Measurements from ENCODE around the gene HEXD.
"Not testable (repeated sequence)": the region's sequence is repeated elsewhere in the genome, so short reads cannot be mapped to it uniquely, and the experiment has no call there.

Gene HEXD

GRCh38 chr17:82450357-82451106, 32.4 kb downstream of the HEXD start, which contains the start of gene CYBC1:
CYBC1 (minus strand) TSS chr17:82450752; CDS start chr17:82449254, 1,498 bp downstream.
- Histone ChIP-seq H2AFZ (ENCODE audit: low read length) (peak within 1 kb of the TSS; percentile 33; the same call in 1 of the 2 replicates), H3K4me1 (ENCODE audit: low read length) (0 out of 2 replicates have a peak, but pooled peaks cover 9% of the 10 kb centered on the region)

GRCh38 chr17:82452162-82452561, 34.0 kb downstream of the HEXD start:
- Histone ChIP-seq H3K9me2 (replicated peaks; ENCODE audit: insufficient read depth, low read length) (no peaks in the 10 kb centered on the region), H3K9me3 (replicated peaks; ENCODE audit: insufficient read depth, low read length) (no peaks in the 10 kb centered on the region), H2AFZ (ENCODE audit: low read length) (no peak overlapping the region), H3K4me3 (ENCODE audit: low read length) (no peak overlapping the region), H3F3A (ENCODE audit: insufficient read depth, low read length) (peaks cover 24% of the 10 kb centered on the region), H3K27me3 (replicated peaks; ENCODE audit: insufficient read depth, low read length) (no peaks in the 10 kb centered on the region), H4K20me1 (ENCODE audit: insufficient read depth, low read length) (no peaks in the 10 kb centered on the region), H3K4me1 (ENCODE audit: low read length) (peaks cover 20% of the 10 kb centered on the region), H3K27ac (ENCODE audit: low read length) (no peak overlapping the region), H3K79me2 (ENCODE audit: low read length) (peaks cover 28% of the 10 kb centered on the region), H3K9ac (ENCODE audit: low read length) (no peak overlapping the region), H3K36me3 (replicated peaks; ENCODE audit: insufficient read depth, low read length) (no peaks in the 10 kb centered on the region), H3K4me2 (ENCODE audit: low read depth, low read length) (no peak overlapping the region)
- DNase-seq: no peak
- TF ChIP-seq EZH2phosphoT487 (IDR thresholded peaks at IDR 0.05; ENCODE audit: low read length) (no peak), CTCF (IDR thresholded peaks at IDR 0.05; ENCODE audit: low read length) (no peak)

More at GRCh38 chr17:82450357-82451106, 32.4 kb downstream of the HEXD start, which contains the start of gene CYBC1:
- Histone ChIP-seq H3K36me3 (replicated peaks; ENCODE audit: insufficient read depth, low read length) (no peaks in the 10 kb centered on the region; the same call in 1 of the 2 replicates), H3K27ac (ENCODE audit: low read length) (peak within 1 kb of the TSS; percentile 96), H3K4me2 (ENCODE audit: low read depth, low read length) (peak within 1 kb of the TSS; percentile 83), H3F3A (ENCODE audit: insufficient read depth, low read length) (peaks cover 21% of the 10 kb centered on the region), H3K4me3 (ENCODE audit: low read length) (peak within 1 kb of the TSS; percentile 97), H3K9ac (ENCODE audit: low read length) (peak within 1 kb of the TSS; percentile 99), H3K9me2 (replicated peaks; ENCODE audit: insufficient read depth, low read length) (no peaks in the 10 kb centered on the region), H3K27me3 (replicated peaks; ENCODE audit: insufficient read depth, low read length) (no peaks in the 10 kb centered on the region), H4K20me1 (ENCODE audit: insufficient read depth, low read length) (no peaks in the 10 kb centered on the region), H3K79me2 (ENCODE audit: low read length) (peaks cover 43% of the 10 kb centered on the region), H3K9me3 (replicated peaks; ENCODE audit: insufficient read depth, low read length) (no peaks in the 10 kb centered on the region)
- DNase-seq: peak; percentile 95
- TF ChIP-seq EZH2phosphoT487 (IDR thresholded peaks at IDR 0.05; ENCODE audit: low read length) (no peak), EZH2 (optimal IDR thresholded peaks at IDR 0.05; ENCODE audit: low read depth, low read length) (no peak), CTCF (IDR thresholded peaks at IDR 0.05; ENCODE audit: low read length) (no peak)

- not testable (repeated sequence) for H3K4me2 ChIP-seq (ENCODE audit: low read depth, low read length); H3K27ac ChIP-seq (ENCODE audit: low read length); H3K9me2 ChIP-seq (replicated peaks; ENCODE audit: insufficient read depth, low read length); H2AFZ ChIP-seq (ENCODE audit: low read length); H3K27me3 ChIP-seq (replicated peaks; ENCODE audit: insufficient read depth, low read length); H4K20me1 ChIP-seq (ENCODE audit: insufficient read depth, low read length); H3K9ac ChIP-seq (ENCODE audit: low read length); H3K4me3 ChIP-seq (ENCODE audit: low read length); DNase-seq; H3K36me3 ChIP-seq (replicated peaks; ENCODE audit: insufficient read depth, low read length); H3K9me3 ChIP-seq (replicated peaks; ENCODE audit: insufficient read depth, low read length)
- H3K79me2 ChIP-seq (ENCODE audit: low read length): peaks cover 18% of the 10 kb centered on the region
- peaks cover 34% of the 10 kb centered on the region for H3F3A ChIP-seq (ENCODE audit: insufficient read depth, low read length)
- H3K4me1 ChIP-seq (ENCODE audit: low read length): peaks cover 22% of the 10 kb centered on the region
Observed at GRCh38 chr17:82453151-82453550, 35.0 kb downstream of the HEXD start.

- not testable (repeated sequence) for H3K27me3 ChIP-seq (replicated peaks; ENCODE audit: insufficient read depth, low read length); H4K20me1 ChIP-seq (ENCODE audit: insufficient read depth, low read length); H3K4me3 ChIP-seq (ENCODE audit: low read length); H3K4me2 ChIP-seq (ENCODE audit: low read depth, low read length); DNase-seq; H3K9ac ChIP-seq (ENCODE audit: low read length); H2AFZ ChIP-seq (ENCODE audit: low read length); H3K36me3 ChIP-seq (replicated peaks; ENCODE audit: insufficient read depth, low read length); H3K9me2 ChIP-seq (replicated peaks; ENCODE audit: insufficient read depth, low read length); H3K9me3 ChIP-seq (replicated peaks; ENCODE audit: insufficient read depth, low read length); H3K27ac ChIP-seq (ENCODE audit: low read length)
- peaks cover 16% of the 10 kb centered on the region for H3K79me2 ChIP-seq (ENCODE audit: low read length)
- peaks cover 22% of the 10 kb centered on the region for H3K4me1 ChIP-seq (ENCODE audit: low read length)
- peaks cover 39% of the 10 kb centered on the region for H3F3A ChIP-seq (ENCODE audit: insufficient read depth, low read length)
Observed at GRCh38 chr17:82453706-82454105, 35.6 kb downstream of the HEXD start.
